C4-2B (cell line): ENCODE data around the gene MAML3.

Source experiments
- CTCF ChIP-seq: fragments of 450-650 bp; conservative IDR thresholded peaks from 2 replicates; pipeline ENCODE4 v1.5.1; 2017; ENCODE audit warnings: mild to moderate bottlenecking
- ZFX ChIP-seq: fragments of 450-650 bp; IDR thresholded peaks from 2 replicates; pipeline ENCODE4 v1.6.1; 2017

GRCh38 chr4:139956507-139957017, 197.4 kb downstream of the MAML3 start:
- TF ChIP-seq CTCF: no peak
- TF ChIP-seq ZFX: no peak
